D721Med (cell line): Measurements from ENCODE around the gene KIAA1328.

ENCODE experiments used
- DNase-seq: peaks from one replicate; pipeline ENCODE4 v3.0.0; 2011; ENCODE audit warnings: low spot score; ENCODE audit not compliant: insufficient read length
- FAIRE-seq: peaks from 2 replicates; lab custom pipeline; 2011; peaks lifted over from hg19 to GRCh38; lab: Jason Lieb, UNC
- CTCF ChIP-seq: IDR thresholded peaks from 2 replicates; pipeline ENCODE4 v1.5.1; 2012; ENCODE audit warnings: mild to moderate bottlenecking, control low read depth; ENCODE audit not compliant: insufficient read depth; ENCODE audit errors: missing control alignments

The KIAA1328 gene

GRCh38 chr18:37218022-37218590, 389.2 kb downstream of the KIAA1328 start:
- no peak for DNase-seq
- FAIRE-seq: no peak
- TF ChIP-seq CTCF: no peak

- DNase-seq (no peak), FAIRE-seq (no peak)
- no peak for TF ChIP-seq CTCF
Observed at GRCh38 chr18:37219257-37219656, 390.3 kb downstream of the KIAA1328 start.

- FAIRE-seq (no peak), DNase-seq (no peak)
- TF ChIP-seq CTCF: no peak
Observed at GRCh38 chr18:37222354-37222998, 393.5 kb downstream of the KIAA1328 start.

GRCh38 chr18:37222999-37223378, 394.1 kb downstream of the KIAA1328 start:
- no peak for TF ChIP-seq CTCF
- no peak for FAIRE-seq

GRCh38 chr18:37225279-37225678, 396.4 kb downstream of the KIAA1328 start:
- no peak for FAIRE-seq
- DNase-seq: no peak
- TF ChIP-seq CTCF: no peak

More at GRCh38 chr18:37222999-37223378, 394.1 kb downstream of the KIAA1328 start:
- no peak for DNase-seq

GRCh38 chr18:37230768-37231167, 401.8 kb downstream of the KIAA1328 start:
- FAIRE-seq: no peak
- no peak for DNase-seq
- TF ChIP-seq CTCF: no peak

GRCh38 chr18:37231251-37231650, 402.3 kb downstream of the KIAA1328 start:
- FAIRE-seq (no peak), DNase-seq (peak; percentile 7)
- TF ChIP-seq CTCF: no peak
